Measurements from ENCODE around the gene PPTC7.
"Not testable (repeated sequence)": the region's sequence is repeated elsewhere in the genome, so short reads cannot be mapped to it uniquely, and the experiment has no call there.

DNA sequence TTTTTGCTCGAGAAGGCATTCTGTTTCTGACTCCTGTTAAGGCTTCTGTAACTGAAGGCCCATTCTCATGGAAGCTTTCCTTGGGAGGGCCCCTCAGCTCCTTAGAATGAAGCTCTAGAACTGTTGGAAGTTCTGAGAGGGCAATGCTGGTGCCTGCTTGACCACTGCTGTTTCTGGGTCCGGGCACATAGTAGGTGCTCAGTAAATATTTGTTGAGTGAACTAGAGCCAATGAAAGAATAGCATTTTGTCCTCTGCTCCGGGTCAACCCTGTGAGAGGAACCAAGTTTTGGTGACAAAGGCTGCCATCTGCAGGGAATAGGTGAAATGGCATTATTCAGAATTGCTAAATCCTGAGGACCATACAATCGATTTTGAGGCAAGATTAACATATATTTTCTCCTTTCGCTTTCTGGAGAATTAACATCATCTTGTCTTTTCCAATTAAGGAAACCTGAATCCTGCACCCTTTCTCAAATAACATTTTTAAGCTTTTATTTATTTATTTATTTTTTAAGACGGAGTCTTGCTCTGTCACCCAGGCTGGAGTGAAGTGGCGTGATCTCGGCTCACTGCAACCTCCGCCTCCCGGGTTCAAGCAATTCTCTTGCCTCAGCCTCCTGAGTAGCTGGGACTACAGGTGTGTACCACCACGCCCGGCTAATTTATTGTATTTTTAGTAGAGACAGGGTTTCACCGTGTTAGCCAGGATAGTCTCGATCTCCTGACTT, 19.1 kb upstream of the PPTC7 start:
- not testable (repeated sequence) for TF ChIP-seq FOXM1 (IDR thresholded peaks at IDR 0.05; ENCODE audit: borderline replicate concordance, low read depth); TCF12 (IDR thresholded peaks at IDR 0.05; ENCODE audit: low read depth); YY1 (IDR thresholded peaks at IDR 0.05; ENCODE audit: low read depth); TEAD4 (IDR thresholded peaks at IDR 0.05); EP300 (IDR thresholded peaks at IDR 0.05; ENCODE audit: borderline replicate concordance); EGR1 (IDR thresholded peaks at IDR 0.05); TAF1 (IDR thresholded peaks at IDR 0.05; ENCODE audit: low read depth); NFIC (IDR thresholded peaks at IDR 0.05); CREB1 (IDR thresholded peaks at IDR 0.05; ENCODE audit: low read depth); ZBTB7A (IDR thresholded peaks at IDR 0.05; ENCODE audit: low read depth)
- TF ChIP-seq, protein P1, sequence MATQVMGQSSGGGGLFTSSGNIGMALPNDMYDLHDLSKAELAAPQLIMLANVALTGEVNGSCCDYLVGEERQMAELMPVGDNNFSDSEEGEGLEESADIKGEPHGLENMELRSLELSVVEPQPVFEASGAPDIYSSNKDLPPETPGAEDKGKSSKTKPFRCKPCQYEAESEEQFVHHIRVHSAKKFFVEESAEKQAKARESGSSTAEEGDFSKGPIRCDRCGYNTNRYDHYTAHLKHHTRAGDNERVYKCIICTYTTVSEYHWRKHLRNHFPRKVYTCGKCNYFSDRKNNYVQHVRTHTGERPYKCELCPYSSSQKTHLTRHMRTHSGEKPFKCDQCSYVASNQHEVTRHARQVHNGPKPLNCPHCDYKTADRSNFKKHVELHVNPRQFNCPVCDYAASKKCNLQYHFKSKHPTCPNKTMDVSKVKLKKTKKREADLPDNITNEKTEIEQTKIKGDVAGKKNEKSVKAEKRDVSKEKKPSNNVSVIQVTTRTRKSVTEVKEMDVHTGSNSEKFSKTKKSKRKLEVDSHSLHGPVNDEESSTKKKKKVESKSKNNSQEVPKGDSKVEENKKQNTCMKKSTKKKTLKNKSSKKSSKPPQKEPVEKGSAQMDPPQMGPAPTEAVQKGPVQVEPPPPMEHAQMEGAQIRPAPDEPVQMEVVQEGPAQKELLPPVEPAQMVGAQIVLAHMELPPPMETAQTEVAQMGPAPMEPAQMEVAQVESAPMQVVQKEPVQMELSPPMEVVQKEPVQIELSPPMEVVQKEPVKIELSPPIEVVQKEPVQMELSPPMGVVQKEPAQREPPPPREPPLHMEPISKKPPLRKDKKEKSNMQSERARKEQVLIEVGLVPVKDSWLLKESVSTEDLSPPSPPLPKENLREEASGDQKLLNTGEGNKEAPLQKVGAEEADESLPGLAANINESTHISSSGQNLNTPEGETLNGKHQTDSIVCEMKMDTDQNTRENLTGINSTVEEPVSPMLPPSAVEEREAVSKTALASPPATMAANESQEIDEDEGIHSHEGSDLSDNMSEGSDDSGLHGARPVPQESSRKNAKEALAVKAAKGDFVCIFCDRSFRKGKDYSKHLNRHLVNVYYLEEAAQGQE (IDR thresholded peaks at IDR 0.05; ENCODE audit: low read depth): not testable (repeated sequence)
- TF ChIP-seq, protein P2, sequence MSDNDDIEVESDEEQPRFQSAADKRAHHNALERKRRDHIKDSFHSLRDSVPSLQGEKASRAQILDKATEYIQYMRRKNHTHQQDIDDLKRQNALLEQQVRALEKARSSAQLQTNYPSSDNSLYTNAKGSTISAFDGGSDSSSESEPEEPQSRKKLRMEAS (IDR thresholded peaks at IDR 0.05): not testable (repeated sequence)
- peak; percentile 93 for TF ChIP-seq RAD21 (IDR thresholded peaks at IDR 0.05; ENCODE audit: low read depth)
- peak; percentile 44 for TF ChIP-seq CEBPB (IDR thresholded peaks at IDR 0.05)

Data from Ishikawa (cell line).